ENCODE data around the gene SCD.

SCD gene

DNA sequence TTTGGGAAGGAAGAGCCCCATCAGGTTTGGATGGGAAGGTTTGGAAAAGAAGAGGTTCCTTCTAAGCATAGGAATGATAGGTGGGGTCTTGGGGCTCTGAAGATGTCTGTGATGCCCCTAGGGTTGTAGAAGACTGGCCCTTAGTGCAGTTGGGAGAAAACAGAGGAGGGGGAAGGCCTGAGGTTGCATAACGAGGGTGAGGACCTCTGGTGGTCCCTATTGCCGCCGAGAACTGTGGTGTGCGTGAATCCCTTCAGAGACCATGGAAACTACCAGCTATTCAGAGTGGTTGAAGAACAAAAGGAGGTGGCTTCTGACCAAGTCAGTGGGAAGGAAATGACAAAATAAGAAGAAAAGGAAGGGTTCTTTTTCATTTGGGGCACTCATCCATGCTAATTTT lies 13.9 kb upstream of the SCD start:
- H3K4me2 ChIP-seq (ENCODE audit: low read length) = no peak overlapping the region
- no peaks in the 10 kb centered on the region for H3K9me3 ChIP-seq (ENCODE audit: insufficient read depth, low read length)
- no peaks in the 10 kb centered on the region for H3K27me3 ChIP-seq (ENCODE audit: low read depth, low read length)
- no peaks in the 10 kb centered on the region for H3K79me2 ChIP-seq (ENCODE audit: low read length)
- no peak overlapping the region for H3K4me3 ChIP-seq (ENCODE audit: low read length)
- peaks cover 4% of the 10 kb centered on the region for H3K4me1 ChIP-seq (ENCODE audit: low read length)
- H3K36me3 ChIP-seq (replicated peaks; ENCODE audit: low read depth, low read length) = no peaks in the 10 kb centered on the region
- H3K27ac ChIP-seq (ENCODE audit: low read length) = no peak overlapping the region
- no peak overlapping the region for H3K9ac ChIP-seq (ENCODE audit: low read length)
- TF ChIP-seq, protein P1, sequence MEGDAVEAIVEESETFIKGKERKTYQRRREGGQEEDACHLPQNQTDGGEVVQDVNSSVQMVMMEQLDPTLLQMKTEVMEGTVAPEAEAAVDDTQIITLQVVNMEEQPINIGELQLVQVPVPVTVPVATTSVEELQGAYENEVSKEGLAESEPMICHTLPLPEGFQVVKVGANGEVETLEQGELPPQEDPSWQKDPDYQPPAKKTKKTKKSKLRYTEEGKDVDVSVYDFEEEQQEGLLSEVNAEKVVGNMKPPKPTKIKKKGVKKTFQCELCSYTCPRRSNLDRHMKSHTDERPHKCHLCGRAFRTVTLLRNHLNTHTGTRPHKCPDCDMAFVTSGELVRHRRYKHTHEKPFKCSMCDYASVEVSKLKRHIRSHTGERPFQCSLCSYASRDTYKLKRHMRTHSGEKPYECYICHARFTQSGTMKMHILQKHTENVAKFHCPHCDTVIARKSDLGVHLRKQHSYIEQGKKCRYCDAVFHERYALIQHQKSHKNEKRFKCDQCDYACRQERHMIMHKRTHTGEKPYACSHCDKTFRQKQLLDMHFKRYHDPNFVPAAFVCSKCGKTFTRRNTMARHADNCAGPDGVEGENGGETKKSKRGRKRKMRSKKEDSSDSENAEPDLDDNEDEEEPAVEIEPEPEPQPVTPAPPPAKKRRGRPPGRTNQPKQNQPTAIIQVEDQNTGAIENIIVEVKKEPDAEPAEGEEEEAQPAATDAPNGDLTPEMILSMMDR (IDR thresholded peaks at IDR 0.05; ENCODE audit: low read depth, low read length) = no peak
- TF ChIP-seq EZH2phosphoT487 (IDR thresholded peaks at IDR 0.05; ENCODE audit: low read depth) = no peak
- no peaks in the 10 kb centered on the region for H4K20me1 ChIP-seq (ENCODE audit: insufficient read depth, low read length)
- H2AFZ ChIP-seq (ENCODE audit: low read depth, low read length) = no peak overlapping the region

DNA sequence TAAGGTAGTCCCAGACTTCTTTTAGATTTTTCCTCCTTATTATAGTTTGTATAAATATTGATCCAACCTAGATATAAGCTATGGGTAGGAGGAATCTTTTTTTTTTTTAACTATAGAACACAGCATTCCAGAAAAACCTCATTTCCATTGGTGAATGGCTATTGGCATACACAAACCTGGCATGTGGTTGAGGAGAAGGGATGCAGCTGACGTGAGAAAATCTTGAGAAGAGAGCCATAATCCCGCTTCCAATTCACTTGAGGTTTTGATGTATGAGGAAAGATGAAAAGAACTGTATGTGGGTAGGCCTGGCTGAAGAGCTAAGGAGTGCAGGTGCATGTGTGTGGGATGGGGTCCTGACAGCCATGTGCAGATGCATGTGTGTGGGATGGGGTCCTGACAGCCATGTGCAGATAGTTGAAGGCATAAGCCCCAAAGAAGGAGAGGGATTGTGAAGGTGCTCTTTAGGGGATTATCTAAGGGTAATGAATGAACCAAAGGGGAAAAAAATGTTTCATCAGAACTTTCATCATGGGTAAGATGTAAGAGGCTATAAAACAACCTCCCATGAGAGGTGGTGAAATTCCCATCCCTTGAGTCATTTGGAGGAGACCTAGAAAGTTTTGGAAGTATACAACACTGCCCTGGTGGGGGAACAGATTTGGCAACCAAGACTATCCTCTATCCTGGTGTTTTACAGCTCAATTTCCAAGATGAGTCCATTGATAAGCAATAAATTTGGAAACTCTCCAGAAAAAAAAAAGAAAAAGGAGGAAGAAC lies 13.2 kb upstream of the SCD start:
- Histone ChIP-seq H3K79me2 (ENCODE audit: low read length) (no peaks in the 10 kb centered on the region), H3K4me2 (ENCODE audit: low read length) (no peak overlapping the region), H4K20me1 (ENCODE audit: insufficient read depth, low read length) (no peaks in the 10 kb centered on the region), H2AFZ (ENCODE audit: low read depth, low read length) (no peak overlapping the region), H3K36me3 (replicated peaks; ENCODE audit: low read depth, low read length) (no peaks in the 10 kb centered on the region), H3K9me3 (ENCODE audit: insufficient read depth, low read length) (no peaks in the 10 kb centered on the region), H3K9ac (ENCODE audit: low read length) (no peak overlapping the region), H3K27ac (ENCODE audit: low read length) (no peak overlapping the region), H3K4me3 (ENCODE audit: low read length) (no peak overlapping the region), H3K27me3 (ENCODE audit: low read depth, low read length) (no peaks in the 10 kb centered on the region), H3K4me1 (ENCODE audit: low read length) (peaks cover 7% of the 10 kb centered on the region)
- TF ChIP-seq, protein P1 (IDR thresholded peaks at IDR 0.05; ENCODE audit: low read depth, low read length) = no peak
- TF ChIP-seq EZH2phosphoT487 (IDR thresholded peaks at IDR 0.05; ENCODE audit: low read depth) = no peak

DNA sequence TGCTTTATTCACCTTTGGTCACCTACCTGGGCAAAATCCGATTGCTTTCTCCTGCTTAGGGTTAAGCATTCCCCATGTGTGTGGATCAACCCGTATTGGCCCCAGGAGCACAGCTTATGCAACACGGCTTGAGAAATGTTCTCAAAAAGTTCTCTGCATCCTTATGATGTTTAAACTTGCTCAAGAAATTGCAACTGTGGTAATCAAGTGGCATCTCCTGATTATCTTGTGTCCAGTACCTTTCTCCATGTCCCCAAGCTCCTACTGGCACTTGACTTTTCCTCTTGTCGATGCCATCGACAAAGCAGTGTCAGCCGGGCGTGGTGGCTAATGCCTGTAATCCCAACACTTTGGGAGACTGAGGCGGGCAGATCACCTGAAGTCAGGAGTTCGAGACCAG lies 12.3 kb upstream of the SCD start:
- TF ChIP-seq, protein P1 (IDR thresholded peaks at IDR 0.05; ENCODE audit: low read depth, low read length) = no peak
- no peak for TF ChIP-seq EZH2phosphoT487 (IDR thresholded peaks at IDR 0.05; ENCODE audit: low read depth)
- peaks cover 15% of the 10 kb centered on the region for H3K4me1 ChIP-seq (ENCODE audit: low read length)
- H3K9me3 ChIP-seq (ENCODE audit: insufficient read depth, low read length) = no peaks in the 10 kb centered on the region
- H3K79me2 ChIP-seq (ENCODE audit: low read length) = no peaks in the 10 kb centered on the region
- H3K27me3 ChIP-seq (ENCODE audit: low read depth, low read length) = no peaks in the 10 kb centered on the region
- H3K4me2 ChIP-seq (ENCODE audit: low read length) = no peak overlapping the region
- H3K4me3 ChIP-seq (ENCODE audit: low read length) = no peak overlapping the region
- no peaks in the 10 kb centered on the region for H4K20me1 ChIP-seq (ENCODE audit: insufficient read depth, low read length)
- no peak overlapping the region for H3K27ac ChIP-seq (ENCODE audit: low read length)
- H3K9ac ChIP-seq (ENCODE audit: low read length) = no peak overlapping the region
- H2AFZ ChIP-seq (ENCODE audit: low read depth, low read length) = no peak overlapping the region
- no peaks in the 10 kb centered on the region for H3K36me3 ChIP-seq (replicated peaks; ENCODE audit: low read depth, low read length)

DNA sequence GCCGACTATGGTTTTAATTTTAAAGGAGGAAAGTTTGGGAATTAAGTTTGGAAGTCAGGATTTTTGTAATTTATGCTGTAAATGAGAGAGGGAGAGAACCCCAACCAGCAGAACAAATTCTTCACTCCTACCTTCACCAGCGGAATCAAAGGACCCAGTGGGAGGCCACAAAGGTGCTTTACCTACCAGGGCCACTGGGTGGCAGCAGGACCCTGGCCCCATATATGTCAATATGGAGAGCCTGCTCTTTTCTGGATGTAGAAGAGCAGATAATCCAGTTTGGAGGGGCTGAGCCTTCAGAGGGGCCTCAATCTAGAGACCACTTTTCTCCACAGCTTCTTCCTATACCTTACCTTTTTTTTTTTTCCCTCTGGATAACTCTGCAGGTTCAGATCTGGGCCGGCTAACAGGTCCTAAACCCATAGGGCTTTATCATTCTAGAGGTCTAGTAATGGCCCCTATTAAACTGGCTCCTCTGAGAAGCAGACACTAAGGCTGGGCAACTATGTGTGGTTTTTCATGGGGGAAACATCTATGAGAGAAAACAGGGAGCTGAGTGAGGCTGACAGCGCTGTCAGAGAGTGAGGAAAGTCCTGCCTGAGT lies 8.5 kb upstream of the SCD start:
- Histone ChIP-seq H3K27me3 (ENCODE audit: low read depth, low read length) (no peaks in the 10 kb centered on the region), H3K27ac (ENCODE audit: low read length) (peak overlapping the region; percentile 97), H3K9me3 (ENCODE audit: insufficient read depth, low read length) (no peaks in the 10 kb centered on the region), H2AFZ (ENCODE audit: low read depth, low read length) (0 out of 2 replicates have a peak overlapping the region, but pooled peaks have one; percentile 8), H3K4me1 (ENCODE audit: low read length) (peaks cover 39% of the 10 kb centered on the region), H3K36me3 (replicated peaks; ENCODE audit: low read depth, low read length) (no peaks in the 10 kb centered on the region), H3K4me3 (ENCODE audit: low read length) (peak overlapping the region; percentile 79), H3K4me2 (ENCODE audit: low read length) (peak overlapping the region; percentile 100), H3K79me2 (ENCODE audit: low read length) (no peaks in the 10 kb centered on the region), H4K20me1 (ENCODE audit: insufficient read depth, low read length) (no peaks in the 10 kb centered on the region), H3K9ac (ENCODE audit: low read length) (peak overlapping the region; percentile 91)
- no peak for TF ChIP-seq EZH2phosphoT487 (IDR thresholded peaks at IDR 0.05; ENCODE audit: low read depth)
- TF ChIP-seq, protein P1 (IDR thresholded peaks at IDR 0.05; ENCODE audit: low read depth, low read length) = peak; percentile 72
